ENCODE data around the gene CD47. TPM values are rescaled to one million over a fixed set of nuclear protein-coding genes. Genes with fewer than 3 reads are reported as not detected.

Gene CD47
- total and polyA plus RNA-seq, 10 of the 15 experiments (the other 5 are each of a cell fraction or from before 2014, with no cell fraction given): 22.9 to 175 (median 81.1) TPM

GRCh38 chr3:108100906-108101660 lies 10.3 kb upstream of the CD47 start (continued):
- no peak for TF ChIP-seq FOXK2 (IDR thresholded peaks at IDR 0.05)
- no peak for TF ChIP-seq SMARCA5 (IDR thresholded peaks at IDR 0.05)
- TF ChIP-seq CTCF (IDR thresholded peaks at IDR 0.05 in 2 of 3, conservative IDR thresholded peaks at IDR 0.05 in 1 of 3; ENCODE audit: control insufficient read depth in 2 of 3, extremely low read depth in 1 of 3, insufficient read depth in 1 of 3, low read depth in 3 of 3, low read length in 3 of 3): no peak
- TF ChIP-seq BCL3 (IDR thresholded peaks at IDR 0.05; ENCODE audit: borderline replicate concordance, insufficient read depth, low read depth, low read length, poor library complexity, severe bottlenecking): peak; percentile 34
- no peak for TF ChIP-seq ZNF592 (IDR thresholded peaks at IDR 0.05)
- TF ChIP-seq ZNF24 (IDR thresholded peaks at IDR 0.05): peak; percentile 73; the same call in 1 of the 2 replicates
- peak; percentile 50 for TF ChIP-seq RELA (IDR thresholded peaks at IDR 0.05; ENCODE audit: borderline replicate concordance, partially characterized antibody)
- TF ChIP-seq ZNF207 (IDR thresholded peaks at IDR 0.05; ENCODE audit: borderline replicate concordance): no peak
- TF ChIP-seq PAX8 (IDR thresholded peaks at IDR 0.05): no peak
- no peak for TF ChIP-seq USF1 (IDR thresholded peaks at IDR 0.05; ENCODE audit: borderline replicate concordance, extremely low read length, insufficient read depth, low read depth, low read length)
- TF ChIP-seq CHD2 (IDR thresholded peaks at IDR 0.05; ENCODE audit: borderline replicate concordance, low read depth, low read length): peak; percentile 54; the same call in 1 of the 2 replicates
- no peak for TF ChIP-seq USF2 (IDR thresholded peaks at IDR 0.05; ENCODE audit: borderline replicate concordance, low read depth, low read length)
- TF ChIP-seq POU2F2 (IDR thresholded peaks at IDR 0.05; ENCODE audit: borderline replicate concordance, low read depth, low read length): peak; percentile 66; the same call in 2 of the 3 replicates
- TF ChIP-seq CHD1 (IDR thresholded peaks at IDR 0.05; ENCODE audit: low read depth, low read length): no peak
- no peak for TF ChIP-seq ZBTB11 (CRISPR knock-in tag; IDR thresholded peaks at IDR 0.05)
